OCI-LY7 (cell line): ENCODE measurements around the gene CHRM5. TPM values are rescaled to one million over a fixed set of nuclear protein-coding genes. Genes with fewer than 3 reads are reported as not detected.

Experiments used
- BruUV-seq: library from RNA; stranded (reverse); fragments of 400-500 nt; replicated peaks from 2 replicates; lab custom pipeline; 2021; lab: Mats Ljungman, UMichigan
- CTCF ChIA-PET: fragments of 300-600 bp; sonication (Branson Sonifier 250); formaldehyde crosslinking; loops from one replicate; lab custom pipeline; 2022; ENCODE audit warnings: antibody characterized with exemption; ENCODE audit not compliant: unreplicated experiment; lab: Charles Lee
- POLR2A ChIA-PET: fragments of 300-600 bp; sonication (Branson Sonifier 250); formaldehyde crosslinking; loops from one replicate; lab custom pipeline; 2022; ENCODE audit warnings: antibody characterized with exemption; lab: Charles Lee
- DNase-seq: peaks from one replicate; pipeline ENCODE4 v3.0.0-alpha.2; 2015; ENCODE audit warnings: low spot score
- H2AFZ ChIP-seq: fragments of 200-600 bp; sonication (generic), shearing (Covaris generic); 2 replicates; pipeline ENCODE4 v1.6.1; 2014; ENCODE audit warnings: mild to moderate bottlenecking, antibody characterized with exemption, low read length, moderate library complexity
- H3K27ac ChIP-seq: fragments of 200-600 bp; sonication (generic); 2 replicates; pipeline ENCODE4 v1.5.1; 2014; ENCODE audit warnings: mixed run types, low read depth, mild to moderate bottlenecking, moderate library complexity, low read length, inconsistent platforms; ENCODE audit not compliant: poor library complexity, severe bottlenecking
- H3K36me3 ChIP-seq: fragments of 200-600 bp; sonication (generic); 2 replicates; pipeline ENCODE4 v1.6.1; 2014; ENCODE audit warnings: mild to moderate bottlenecking, antibody characterized with exemption, low read length, moderate library complexity, mixed read lengths; ENCODE audit not compliant: insufficient read depth
- H3K4me1 ChIP-seq: fragments of 200-600 bp; sonication (generic); 2 replicates; pipeline ENCODE4 v1.5.1; 2014; ENCODE audit warnings: mild to moderate bottlenecking, low read length; ENCODE audit not compliant: insufficient read depth, poor library complexity, severe bottlenecking
- H3K4me2 ChIP-seq: fragments of 200-600 bp; sonication (generic); 2 replicates; pipeline ENCODE4 v1.6.1; 2014; ENCODE audit warnings: mild to moderate bottlenecking, low read length
- H3K4me3 ChIP-seq: fragments of 200-600 bp; sonication (generic); 2 replicates; pipeline ENCODE4 v1.5.1; 2014; ENCODE audit warnings: mild to moderate bottlenecking, low read depth, low read length; ENCODE audit not compliant: poor library complexity, severe bottlenecking
- H3K79me2 ChIP-seq: fragments of 200-600 bp; sonication (generic); 2 replicates; pipeline ENCODE4 v1.6.1; 2016; ENCODE audit warnings: low read depth, mild to moderate bottlenecking, low read length, moderate library complexity, mixed read lengths; ENCODE audit not compliant: insufficient read depth
- H3K9me2 ChIP-seq: fragments of 200-600 bp; sonication (generic); 2 replicates; pipeline ENCODE4 v1.6.1; 2016; ENCODE audit warnings: mild to moderate bottlenecking, low read length, mixed read lengths; ENCODE audit not compliant: insufficient read depth
- H3K9me3 ChIP-seq: fragments of 200-600 bp; sonication (generic); 2 replicates; pipeline ENCODE4 v1.6.1; 2014; ENCODE audit warnings: mild to moderate bottlenecking, mixed run types, low read length, mixed read lengths
- H4K20me1 ChIP-seq: fragments of 200-600 bp; sonication (generic); 2 replicates; pipeline ENCODE4 v1.6.1; 2014; ENCODE audit warnings: mild to moderate bottlenecking, antibody characterized with exemption, low read length, moderate library complexity, mixed read lengths; ENCODE audit not compliant: insufficient read depth
- EZH2phosphoT487 ChIP-seq: fragments of 200-600 bp; sonication (generic); IDR thresholded peaks from 2 replicates; pipeline ENCODE4 v1.6.1; 2018; ENCODE audit warnings: low read depth, borderline replicate concordance, mild to moderate bottlenecking, mixed run types, antibody characterized with exemption, low read length, moderate library complexity, mixed read lengths
- intact Hi-C: fragments of 100-400 bp; cut with micrococcal nuclease; formaldehyde crosslinking; loops from one replicate; pipeline ENCODE4 v1.10.0; 2022; ENCODE audit not compliant: unreplicated experiment
- total RNA-seq, 2 experiments: library from RNA; depleted of rRNA in 1 of 2; stranded (reverse); fragments of >200 nt in 1 of 2; shearing (Covaris generic) in 1 of 2; gene quantifications; 2 replicates each; pipeline ENCODE4 v1.2.3, GENCODE V29; 2014 to 2022
- TF ChIP-seq, protein P1 (sequence below): fragments of 200-600 bp; sonication (generic); conservative IDR thresholded peaks from 2 replicates; pipeline ENCODE4 v1.5.1; 2014; ENCODE audit warnings: mild to moderate bottlenecking, antibody characterized with exemption, low read length, moderate library complexity, mixed read lengths

The CHRM5 gene
- total RNA-seq, 2 experiments from 2014 or later: not detected

DNA sequence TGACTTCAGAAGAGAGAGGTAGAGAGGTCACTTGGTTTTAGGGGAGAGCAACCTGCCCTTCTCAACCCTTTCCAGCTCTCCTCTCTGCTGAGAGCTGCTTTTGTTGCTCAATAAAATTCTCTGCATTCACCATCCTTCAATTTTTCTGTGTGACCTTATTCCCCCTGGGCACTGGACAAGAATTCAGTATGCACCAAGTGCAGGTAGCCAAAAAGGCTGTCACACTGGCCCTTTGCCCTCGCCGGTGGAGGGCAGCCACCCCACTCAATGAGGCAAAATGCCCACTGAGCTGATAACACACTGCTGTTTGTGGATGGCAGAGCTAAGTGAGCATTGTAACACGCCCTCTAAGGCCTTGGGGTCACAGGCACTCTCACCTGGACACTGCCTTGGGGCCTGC, 146.4 kb downstream of the CHRM5 start:
- ChIA-PET CTCF (no interaction called here), POLR2A (no interaction called here)
- no peak overlapping the region for H3K27ac ChIP-seq
- H3K9me3 ChIP-seq: no peaks in the 10 kb centered on the region
- H2AFZ ChIP-seq: no peak overlapping the region
- intact Hi-C loops: no loop called here
- H4K20me1 ChIP-seq: no peaks in the 10 kb centered on the region
- H3K4me2 ChIP-seq: no peak overlapping the region
- no peak for DNase-seq
- H3K4me3 ChIP-seq: no peak overlapping the region
- no peaks in the 10 kb centered on the region for H3K4me1 ChIP-seq
- TF ChIP-seq EZH2phosphoT487: no peak
- TF ChIP-seq, protein P1, sequence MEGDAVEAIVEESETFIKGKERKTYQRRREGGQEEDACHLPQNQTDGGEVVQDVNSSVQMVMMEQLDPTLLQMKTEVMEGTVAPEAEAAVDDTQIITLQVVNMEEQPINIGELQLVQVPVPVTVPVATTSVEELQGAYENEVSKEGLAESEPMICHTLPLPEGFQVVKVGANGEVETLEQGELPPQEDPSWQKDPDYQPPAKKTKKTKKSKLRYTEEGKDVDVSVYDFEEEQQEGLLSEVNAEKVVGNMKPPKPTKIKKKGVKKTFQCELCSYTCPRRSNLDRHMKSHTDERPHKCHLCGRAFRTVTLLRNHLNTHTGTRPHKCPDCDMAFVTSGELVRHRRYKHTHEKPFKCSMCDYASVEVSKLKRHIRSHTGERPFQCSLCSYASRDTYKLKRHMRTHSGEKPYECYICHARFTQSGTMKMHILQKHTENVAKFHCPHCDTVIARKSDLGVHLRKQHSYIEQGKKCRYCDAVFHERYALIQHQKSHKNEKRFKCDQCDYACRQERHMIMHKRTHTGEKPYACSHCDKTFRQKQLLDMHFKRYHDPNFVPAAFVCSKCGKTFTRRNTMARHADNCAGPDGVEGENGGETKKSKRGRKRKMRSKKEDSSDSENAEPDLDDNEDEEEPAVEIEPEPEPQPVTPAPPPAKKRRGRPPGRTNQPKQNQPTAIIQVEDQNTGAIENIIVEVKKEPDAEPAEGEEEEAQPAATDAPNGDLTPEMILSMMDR: no peak
- no peaks in the 10 kb centered on the region for H3K79me2 ChIP-seq
- no TSS peak for BruUV-seq
- H3K9me2 ChIP-seq: no peaks in the 10 kb centered on the region
- H3K36me3 ChIP-seq: no peaks in the 10 kb centered on the region; the same call in 1 of the 2 replicates

DNA sequence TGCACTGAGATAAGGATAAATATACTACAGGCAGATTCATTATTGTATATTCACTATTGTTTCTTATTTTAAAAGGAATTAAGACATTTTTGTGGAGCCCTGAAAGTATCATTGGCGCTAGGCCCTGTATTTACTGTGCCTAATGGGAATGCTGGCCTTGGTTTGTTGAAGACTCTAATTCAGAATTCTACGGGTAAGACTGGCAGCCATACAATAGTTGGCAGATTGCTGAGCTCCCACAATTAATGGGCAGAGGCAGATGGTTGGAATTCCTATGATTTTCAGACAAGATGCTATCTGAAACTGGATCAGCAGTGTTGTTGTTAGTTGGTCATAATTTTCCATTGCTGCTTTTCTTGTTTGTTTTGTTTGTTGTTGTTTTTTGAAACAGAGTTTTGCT, 148.3 kb downstream of the CHRM5 start:
- TF ChIP-seq, protein P1: no peak
- no peak for TF ChIP-seq EZH2phosphoT487

More for the DNA sequence above, 148.3 kb downstream of the CHRM5 start:
- no peaks in the 10 kb centered on the region for H3K79me2 ChIP-seq
- DNase-seq: no peak
- no peaks in the 10 kb centered on the region for H3K9me2 ChIP-seq
- ChIA-PET POLR2A (interaction anchor here (0.5 to 1.5 kb wide), 4 partner anchors 8 to 199 kb away, joined by 3 to 6 read pairs (median 3); no protein-coding TSS in a partner anchor), CTCF (no interaction called here)
- H3K4me1 ChIP-seq: no peaks in the 10 kb centered on the region
- H4K20me1 ChIP-seq: no peaks in the 10 kb centered on the region
- no peaks in the 10 kb centered on the region for H3K9me3 ChIP-seq
- intact Hi-C loops: no loop called here
- H3K4me3 ChIP-seq: no peak overlapping the region
- H3K4me2 ChIP-seq: no peak overlapping the region
- no peaks in the 10 kb centered on the region; the same call in 1 of the 2 replicates for H3K36me3 ChIP-seq
- no peak overlapping the region for H2AFZ ChIP-seq
- BruUV-seq: no TSS peak
- H3K27ac ChIP-seq: no peak overlapping the region

Other genes starting within 250 kb of the CHRM5 start
- gene AVEN, start 70.7 kb downstream of the CHRM5 start, total RNA-seq (2014; rRNA removed; shearing (Covaris generic)): 6.3 and 8.3 TPM in 2 replicates
- gene AVEN, start 70.7 kb downstream of the CHRM5 start, total RNA-seq (2022): 11.6 and 13.5 TPM in 2 replicates
- 14.7 and 15.7 TPM in 2 replicates for gene EMC7, start 133.4 kb downstream of the CHRM5 start, total RNA-seq (2014; rRNA removed; shearing (Covaris generic))
- 39.8 and 41.4 TPM in 2 replicates for gene EMC7, start 133.4 kb downstream of the CHRM5 start, total RNA-seq (2022)
- gene PGBD4, start 133.6 kb downstream of the CHRM5 start, total RNA-seq (2014; rRNA removed; shearing (Covaris generic)): 3.6 and 4.4 TPM in 2 replicates
- 4.1 TPM in 2 replicates for gene PGBD4, start 133.6 kb downstream of the CHRM5 start, total RNA-seq (2022)
- 44.8 and 47.5 TPM in 2 replicates for gene KATNBL1, start 241.6 kb downstream of the CHRM5 start, total RNA-seq (2014; rRNA removed; shearing (Covaris generic))
- 64.6 and 77.2 TPM in 2 replicates for gene KATNBL1, start 241.6 kb downstream of the CHRM5 start, total RNA-seq (2022)